Suprapubic skin (tissue), 4 donors: Measurements from ENCODE around the gene COL5A1. TPM values are rescaled to one million over a fixed set of nuclear protein-coding genes. Genes with fewer than 3 reads are reported as not detected.
"Not testable (repeated sequence)": the region's sequence is repeated elsewhere in the genome, so short reads cannot be mapped to it uniquely, and the experiment has no call there.

Experiments
- DNase-seq, 2 donors: peaks; one replicate each; pipeline ENCODE4 v3.0.0-alpha.2; 2019; ENCODE audit warnings: low spot score in 2 of 2
- H3K27ac ChIP-seq: fragments of 200-600 bp; sonication (generic); one replicate; pipeline ENCODE4 v1.5.1; 2019
- H3K27me3 ChIP-seq: fragments of 200-600 bp; sonication (generic); one replicate; pipeline ENCODE4 v1.5.1; 2019
- H3K36me3 ChIP-seq: fragments of 200-600 bp; sonication (generic); one replicate; pipeline ENCODE4 v1.5.1; 2019
- H3K4me1 ChIP-seq: fragments of 200-600 bp; sonication (generic); one replicate; pipeline ENCODE4 v1.5.1; 2019
- H3K4me3 ChIP-seq: fragments of 200-600 bp; sonication (generic); one replicate; pipeline ENCODE4 v1.5.1; 2019; ENCODE audit warnings: mild to moderate bottlenecking
- H3K9me3 ChIP-seq: fragments of 200-600 bp; sonication (generic); one replicate; pipeline ENCODE4 v1.5.1; 2019
- EP300 ChIP-seq: sonication (generic); formaldehyde crosslinking; IDR thresholded peaks from one replicate; pipeline ENCODE4 v1.6.1; 2017; ENCODE audit warnings: antibody characterized with exemption
- POLR2A ChIP-seq, 2 donors: fragments of 450-650 bp; IDR thresholded peaks; one replicate each; pipeline ENCODE4 v1.6.1; 2017; ENCODE audit warnings: antibody characterized with exemption in 2 of 2, mild to moderate bottlenecking in 2 of 2, moderate library complexity in 2 of 2
- POLR2AphosphoS5 ChIP-seq, 3 donors: sonication (generic); formaldehyde crosslinking; IDR thresholded peaks; one replicate each; pipeline ENCODE4 v1.6.1; 2017; ENCODE audit warnings: antibody characterized with exemption in 3 of 3
- WGBS: methylation state at CpG from one replicate; pipeline ENCODE4 v1.1.5; 2018; 5-methylcytosine and 5-hydroxymethylcytosine counted together
- total RNA-seq, 4 donors: library from RNA; depleted of rRNA; stranded (reverse); fragments of >200 nt; gene quantifications; one replicate each; pipeline ENCODE4 v1.1.0, GENCODE V29; 2016
- TF ChIP-seq, protein P1 (sequence below), 2 donors: fragments of 200-600 bp in 1 of 2; fragments of 450-650 bp in 1 of 2; sonication (generic) in 1 of 2; IDR thresholded peaks; one replicate each; pipeline ENCODE4 v1.5.1; 2016 to 2019; ENCODE audit warnings: antibody characterized with exemption in 2 of 2, mild to moderate bottlenecking in 1 of 2, moderate library complexity in 1 of 2

COL5A1 gene
- total RNA-seq, 4 donors from 2014 or later = 8.6 to 16.5 (median 15.4) TPM

DNA sequence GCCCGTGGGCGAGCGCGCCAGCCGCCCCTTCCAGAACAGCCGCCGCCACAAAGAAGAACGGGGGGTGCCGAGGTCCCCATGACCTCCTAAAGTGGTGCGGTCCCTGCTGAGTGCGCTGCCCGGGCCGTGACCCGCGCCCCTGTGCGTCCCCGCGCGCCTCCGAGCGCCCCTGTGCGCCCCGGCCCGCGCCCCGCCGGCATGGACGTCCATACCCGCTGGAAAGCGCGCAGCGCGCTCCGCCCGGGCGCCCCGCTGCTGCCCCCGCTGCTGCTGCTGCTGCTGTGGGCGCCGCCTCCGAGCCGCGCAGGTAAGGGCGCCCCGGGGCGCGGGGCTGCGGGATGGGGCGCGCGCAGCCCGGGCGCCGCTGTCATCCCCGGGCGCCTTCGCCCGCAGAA is 384 bp downstream of the COL5A1 start:
- Histone ChIP-seq H3K4me1 (peaks cover 59% of the 10 kb centered on the region), H3K4me3 (peak overlapping the region; percentile 84), H3K27ac (peak overlapping the region; percentile 94), H3K9me3 (no peaks in the 10 kb centered on the region), H3K27me3 (peaks cover 14% of the 10 kb centered on the region), H3K36me3 (no peaks in the 10 kb centered on the region)
- DNase-seq = no peak
- WGBS = no CpG with 5 or more reads among the region's 58 CpGs
- TF ChIP-seq POLR2AphosphoS5 (IDR thresholded peaks at IDR 0.05) = no peak
- no peak for TF ChIP-seq POLR2A (IDR thresholded peaks at IDR 0.05)
- TF ChIP-seq, protein P1, sequence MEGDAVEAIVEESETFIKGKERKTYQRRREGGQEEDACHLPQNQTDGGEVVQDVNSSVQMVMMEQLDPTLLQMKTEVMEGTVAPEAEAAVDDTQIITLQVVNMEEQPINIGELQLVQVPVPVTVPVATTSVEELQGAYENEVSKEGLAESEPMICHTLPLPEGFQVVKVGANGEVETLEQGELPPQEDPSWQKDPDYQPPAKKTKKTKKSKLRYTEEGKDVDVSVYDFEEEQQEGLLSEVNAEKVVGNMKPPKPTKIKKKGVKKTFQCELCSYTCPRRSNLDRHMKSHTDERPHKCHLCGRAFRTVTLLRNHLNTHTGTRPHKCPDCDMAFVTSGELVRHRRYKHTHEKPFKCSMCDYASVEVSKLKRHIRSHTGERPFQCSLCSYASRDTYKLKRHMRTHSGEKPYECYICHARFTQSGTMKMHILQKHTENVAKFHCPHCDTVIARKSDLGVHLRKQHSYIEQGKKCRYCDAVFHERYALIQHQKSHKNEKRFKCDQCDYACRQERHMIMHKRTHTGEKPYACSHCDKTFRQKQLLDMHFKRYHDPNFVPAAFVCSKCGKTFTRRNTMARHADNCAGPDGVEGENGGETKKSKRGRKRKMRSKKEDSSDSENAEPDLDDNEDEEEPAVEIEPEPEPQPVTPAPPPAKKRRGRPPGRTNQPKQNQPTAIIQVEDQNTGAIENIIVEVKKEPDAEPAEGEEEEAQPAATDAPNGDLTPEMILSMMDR (IDR thresholded peaks at IDR 0.05) = no peak
- TF ChIP-seq EP300 = no peak

DNA sequence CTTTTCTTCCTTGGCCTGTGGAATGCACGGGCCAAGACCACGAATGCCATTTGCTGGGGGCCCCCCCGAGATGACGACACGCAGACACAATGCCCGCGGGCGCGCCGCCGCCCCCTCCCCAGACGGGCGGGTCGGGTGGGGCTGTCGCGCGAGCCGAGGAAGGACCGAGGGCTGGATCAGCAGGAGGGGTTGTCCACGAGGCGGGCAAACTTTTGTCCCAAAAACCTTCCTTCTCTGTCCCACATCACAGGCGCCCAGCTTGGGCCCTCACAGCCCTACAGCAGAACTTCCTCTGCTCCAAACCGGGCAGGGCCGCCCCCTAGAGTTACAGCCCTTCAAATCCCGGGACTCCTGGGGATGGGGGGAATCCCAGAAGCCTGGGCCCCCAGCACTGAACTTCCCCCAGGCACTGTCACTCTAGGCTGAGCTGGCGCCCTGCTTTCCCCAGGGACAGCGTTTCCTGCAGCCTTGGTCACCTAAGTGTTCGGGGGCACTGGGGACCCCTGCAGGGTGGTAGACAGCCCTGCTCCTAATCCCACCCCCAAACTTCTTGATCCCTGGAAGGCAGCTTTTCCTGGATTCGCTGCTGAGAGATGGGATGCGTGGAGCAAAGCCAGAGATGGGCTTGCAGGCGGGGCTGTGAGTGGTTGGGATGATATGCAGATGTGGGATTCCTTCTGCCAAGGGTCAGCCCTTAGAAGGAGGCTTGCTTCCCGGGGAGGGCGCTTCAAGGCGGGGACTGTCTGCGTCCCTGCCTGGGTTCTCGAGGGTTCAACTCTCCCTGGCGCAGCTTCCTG is 980 bp downstream of the COL5A1 start:
- 10% methylated on average over 11 of the region's 37 CpGs for WGBS
- peak overlapping the region; percentile 84 for H3K4me3 ChIP-seq
- peaks cover 14% of the 10 kb centered on the region for H3K27me3 ChIP-seq
- H3K36me3 ChIP-seq = no peaks in the 10 kb centered on the region
- H3K27ac ChIP-seq = peak overlapping the region; percentile 94
- H3K4me1 ChIP-seq = peaks cover 65% of the 10 kb centered on the region
- DNase-seq = peak; percentile 82 to 89
- H3K9me3 ChIP-seq = no peaks in the 10 kb centered on the region
- TF ChIP-seq POLR2AphosphoS5 (IDR thresholded peaks at IDR 0.05) (no peak), EP300 (no peak), POLR2A (IDR thresholded peaks at IDR 0.05) (no peak)
- TF ChIP-seq, protein P1 (IDR thresholded peaks at IDR 0.05) = no peak

DNA sequence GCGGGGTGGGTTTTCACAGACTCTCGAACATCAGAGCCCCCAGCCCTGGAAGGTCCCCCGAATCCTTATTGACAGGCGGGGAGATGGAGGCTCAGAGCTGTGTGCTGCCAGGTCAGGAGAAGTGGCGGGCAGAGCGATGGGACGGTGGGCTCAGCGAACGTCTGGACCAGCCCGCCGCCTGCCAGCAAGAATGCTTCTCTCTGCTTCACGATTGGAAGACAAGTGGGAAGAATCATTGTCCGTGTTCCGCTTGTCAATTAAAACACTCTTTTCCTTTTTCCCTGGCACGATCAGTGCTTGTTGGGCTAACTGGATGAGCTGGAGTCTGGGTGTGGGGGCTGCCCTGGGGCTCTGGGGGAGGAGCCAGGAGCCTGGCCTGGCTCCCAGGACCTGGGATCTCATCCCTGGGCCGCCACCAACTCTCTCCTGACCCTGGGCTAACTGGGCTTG is 1.6 kb downstream of the COL5A1 start:
- peak overlapping the region; percentile 84 for H3K4me3 ChIP-seq
- no peak for TF ChIP-seq POLR2A (IDR thresholded peaks at IDR 0.05)
- TF ChIP-seq POLR2AphosphoS5 (IDR thresholded peaks at IDR 0.05) = no peak
- TF ChIP-seq, protein P1 (IDR thresholded peaks at IDR 0.05) = no peak
- no peak for TF ChIP-seq EP300
- peaks cover 14% of the 10 kb centered on the region for H3K27me3 ChIP-seq
- H3K36me3 ChIP-seq = no peaks in the 10 kb centered on the region
- peaks cover 72% of the 10 kb centered on the region for H3K4me1 ChIP-seq
- H3K9me3 ChIP-seq = no peaks in the 10 kb centered on the region
- DNase-seq = no peak
- H3K27ac ChIP-seq = peak overlapping the region; percentile 94
- 26% methylated on average over 7 of the region's 16 CpGs for WGBS

DNA sequence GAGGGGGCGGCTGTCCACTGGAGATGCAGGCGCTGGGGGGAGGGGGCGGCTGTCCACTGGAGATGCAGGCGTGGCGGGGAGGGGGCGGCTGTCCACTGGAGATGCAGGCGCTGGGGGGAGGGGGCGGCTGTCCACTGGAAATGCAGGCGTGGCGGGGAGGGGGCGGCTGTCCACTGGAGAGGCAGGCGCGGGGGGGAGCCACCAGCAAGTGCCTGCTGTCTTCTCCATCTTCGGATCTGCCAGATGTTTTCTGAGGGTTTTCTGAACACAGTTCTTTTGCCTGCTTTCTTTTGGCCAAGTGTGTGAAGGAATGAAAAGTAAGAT is 2.8 kb downstream of the COL5A1 start:
- H3K4me3 ChIP-seq = peak overlapping the region; percentile 34
- H3K4me1 ChIP-seq = peaks cover 81% of the 10 kb centered on the region
- peaks cover 14% of the 10 kb centered on the region for H3K27me3 ChIP-seq
- H3K36me3 ChIP-seq, H3K9me3 ChIP-seq, DNase-seq: not testable (repeated sequence)
- peak overlapping the region; percentile 73 for H3K27ac ChIP-seq
- 42% methylated on average over 9 of the region's 14 CpGs for WGBS

DNA sequence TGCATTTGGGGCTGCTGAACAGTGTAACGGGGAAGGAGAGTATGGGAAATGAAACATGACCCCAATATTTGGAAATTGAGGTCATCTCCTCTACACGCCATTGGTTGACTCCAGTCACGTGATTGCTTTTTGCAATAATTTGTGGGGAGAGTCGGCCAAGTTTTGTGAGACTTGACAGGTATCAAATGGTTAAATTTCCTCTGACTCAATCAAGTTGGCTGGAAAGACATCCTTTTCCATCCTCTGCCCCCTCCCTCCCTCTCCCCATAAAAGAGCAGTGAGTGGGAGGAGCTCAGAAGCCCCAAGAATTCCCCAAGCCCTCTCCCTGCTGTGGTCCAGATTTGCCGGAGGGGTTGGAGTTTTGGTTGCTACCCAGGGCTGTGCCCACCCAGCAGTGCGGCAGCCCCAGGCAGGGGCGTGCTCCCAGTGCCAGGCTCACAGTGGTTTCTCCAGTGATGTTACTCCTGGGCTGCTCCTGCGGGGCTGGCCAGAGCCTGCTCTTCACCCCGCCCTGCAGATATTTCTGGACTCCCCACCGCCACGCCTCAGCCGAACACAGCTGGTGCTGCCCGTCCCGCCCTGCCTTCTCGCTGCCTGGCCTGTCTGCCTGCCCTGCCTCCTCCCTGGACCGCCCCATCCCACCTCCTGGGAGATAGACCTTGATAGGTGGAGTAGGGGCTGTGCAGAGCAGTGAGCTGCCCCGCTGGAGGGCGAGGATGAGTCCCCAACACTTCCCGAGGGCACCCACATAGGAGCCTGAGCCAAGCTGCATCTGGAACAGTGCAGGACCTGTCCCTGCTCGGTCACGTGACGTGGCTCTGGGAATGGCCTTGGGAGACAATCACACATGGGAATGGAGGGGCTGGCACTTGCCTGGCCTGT is 3.4 kb downstream of the COL5A1 start:
- 7% methylated on average over 10 of the region's 22 CpGs for WGBS
- H3K4me1 ChIP-seq = peaks cover 81% of the 10 kb centered on the region
- DNase-seq = peak; percentile 84 to 94
- H3K27me3 ChIP-seq = peaks cover 14% of the 10 kb centered on the region
- peak in 1 of 3 donors; percentile 37 for TF ChIP-seq POLR2AphosphoS5 (IDR thresholded peaks at IDR 0.05)
- TF ChIP-seq, protein P1 (IDR thresholded peaks at IDR 0.05) = no peak
- peak overlapping the region; percentile 73 for H3K27ac ChIP-seq
- no peaks in the 10 kb centered on the region for H3K9me3 ChIP-seq
- H3K4me3 ChIP-seq = peak overlapping the region; percentile 34
- H3K36me3 ChIP-seq = no peaks in the 10 kb centered on the region
